ENCODE results near the gene SFTA2.

- TF ChIP-seq POLR2A (IDR thresholded peaks at IDR 0.05), result no peak
- TF ChIP-seq, protein P1, sequence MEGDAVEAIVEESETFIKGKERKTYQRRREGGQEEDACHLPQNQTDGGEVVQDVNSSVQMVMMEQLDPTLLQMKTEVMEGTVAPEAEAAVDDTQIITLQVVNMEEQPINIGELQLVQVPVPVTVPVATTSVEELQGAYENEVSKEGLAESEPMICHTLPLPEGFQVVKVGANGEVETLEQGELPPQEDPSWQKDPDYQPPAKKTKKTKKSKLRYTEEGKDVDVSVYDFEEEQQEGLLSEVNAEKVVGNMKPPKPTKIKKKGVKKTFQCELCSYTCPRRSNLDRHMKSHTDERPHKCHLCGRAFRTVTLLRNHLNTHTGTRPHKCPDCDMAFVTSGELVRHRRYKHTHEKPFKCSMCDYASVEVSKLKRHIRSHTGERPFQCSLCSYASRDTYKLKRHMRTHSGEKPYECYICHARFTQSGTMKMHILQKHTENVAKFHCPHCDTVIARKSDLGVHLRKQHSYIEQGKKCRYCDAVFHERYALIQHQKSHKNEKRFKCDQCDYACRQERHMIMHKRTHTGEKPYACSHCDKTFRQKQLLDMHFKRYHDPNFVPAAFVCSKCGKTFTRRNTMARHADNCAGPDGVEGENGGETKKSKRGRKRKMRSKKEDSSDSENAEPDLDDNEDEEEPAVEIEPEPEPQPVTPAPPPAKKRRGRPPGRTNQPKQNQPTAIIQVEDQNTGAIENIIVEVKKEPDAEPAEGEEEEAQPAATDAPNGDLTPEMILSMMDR (IDR thresholded peaks at IDR 0.05), result no peak
Measured at GRCh38 chr6:30948811-30949210, 16.8 kb upstream of the SFTA2 start.

All from uterus (tissue), 2 donors.